ENCODE measurements around the gene EHBP1L1.

EHBP1L1 gene

GRCh38 chr11:65586676-65587075, 10.8 kb downstream of the EHBP1L1 start:
- DNase-seq (ENCODE audit: low spot score) = no peak
- in situ Hi-C loops (cut with MboI; ENCODE audit: low sequenced_read_pairs, unreplicated experiment) = no loop called here
- TF ChIP-seq CTCF (IDR thresholded peaks at IDR 0.05; ENCODE audit: borderline replicate concordance, control extremely low read depth, extremely low read depth, insufficient read depth, missing control alignments) = no peak

- DNase-seq (ENCODE audit: low spot score) = peak; percentile 94
- in situ Hi-C loops (cut with MboI; ENCODE audit: low sequenced_read_pairs, unreplicated experiment) = no loop called here
- TF ChIP-seq CTCF (IDR thresholded peaks at IDR 0.05; ENCODE audit: borderline replicate concordance, control extremely low read depth, extremely low read depth, insufficient read depth, missing control alignments) = peak; percentile 81
These were observed 12.6 kb downstream of the EHBP1L1 start for GRCh38 chr11:65588199-65589054.

GRCh38 chr11:65589444-65590239, 13.8 kb downstream of the EHBP1L1 start:
- TF ChIP-seq CTCF (IDR thresholded peaks at IDR 0.05; ENCODE audit: borderline replicate concordance, control extremely low read depth, extremely low read depth, insufficient read depth, missing control alignments) = no peak
- in situ Hi-C loops (cut with MboI; ENCODE audit: low sequenced_read_pairs, unreplicated experiment) = no loop called here
- DNase-seq (ENCODE audit: low spot score) = peak; percentile 85

GRCh38 chr11:65590240-65590738, 14.4 kb downstream of the EHBP1L1 start:
- DNase-seq (ENCODE audit: low spot score) = no peak
- in situ Hi-C loops (cut with MboI; ENCODE audit: low sequenced_read_pairs, unreplicated experiment) = no loop called here
- TF ChIP-seq CTCF (IDR thresholded peaks at IDR 0.05; ENCODE audit: borderline replicate concordance, control extremely low read depth, extremely low read depth, insufficient read depth, missing control alignments) = no peak

- no peak for TF ChIP-seq CTCF (IDR thresholded peaks at IDR 0.05; ENCODE audit: borderline replicate concordance, control extremely low read depth, extremely low read depth, insufficient read depth, missing control alignments)
- in situ Hi-C loops (cut with MboI; ENCODE audit: low sequenced_read_pairs, unreplicated experiment) = no loop called here
- no peak for DNase-seq (ENCODE audit: low spot score)
These were observed 16.3 kb downstream of the EHBP1L1 start for GRCh38 chr11:65591939-65592857.
